Caco-2 (cell line): ENCODE data around the gene SYTL1. TPM values are rescaled to one million over a fixed set of nuclear protein-coding genes. Genes with fewer than 3 reads are reported as not detected.

ENCODE experiments used
- BruUV-seq: library from RNA; stranded (reverse); fragments of 400-500 nt; replicated peaks from 2 replicates; lab custom pipeline; 2021; lab: Mats Ljungman, UMichigan
- CTCF ChIA-PET: fragments of 300-600 bp; sonication (Branson Sonifier 250); formaldehyde crosslinking; loops from one replicate; lab custom pipeline; 2022; ENCODE audit warnings: antibody characterized with exemption; lab: Charles Lee
- POLR2A ChIA-PET: fragments of 300-600 bp; sonication (Branson Sonifier 250); formaldehyde crosslinking; loops from one replicate; lab custom pipeline; 2022; ENCODE audit warnings: antibody characterized with exemption; lab: Charles Lee
- DNase-seq, 2 experiments: peaks; one replicate each; pipeline versions ENCODE4 v3.0.0 to v3.0.0-alpha.2; 2020 to 2022
- H3K27me3 ChIP-seq: replicated peaks from 2 replicates; pipeline ENCODE4 v1.6.0; 2011; ENCODE audit warnings: low read length; ENCODE audit not compliant: control insufficient read depth, insufficient read depth
- H3K36me3 ChIP-seq: 2 replicates; pipeline ENCODE4 v1.5.1; 2011; ENCODE audit warnings: low read length; ENCODE audit not compliant: control insufficient read depth, insufficient read depth
- H3K4me1 ChIP-seq: fragments of 250-450 bp; sonication (Bioruptor Pico); 2 replicates; pipeline ENCODE4 v1.5.1; 2020; ENCODE audit warnings: mild to moderate bottlenecking
- H3K4me3 ChIP-seq: 2 replicates; pipeline ENCODE4 v1.5.1; 2011; ENCODE audit warnings: low read depth, mild to moderate bottlenecking, control low read depth, low read length
- H3K9me3 ChIP-seq: fragments of 250-450 bp; sonication (Bioruptor Pico); 2 replicates; pipeline ENCODE4 v1.5.1; 2020; ENCODE audit warnings: mild to moderate bottlenecking, moderate library complexity
- H3K27ac Mint-ChIP-seq: one replicate; pipeline ENCODE4 v1.8.0; 2022; ENCODE audit warnings: mixed read lengths; ENCODE audit not compliant: unreplicated experiment
- H3K27me3 Mint-ChIP-seq: one replicate; pipeline ENCODE4 v1.8.0; 2022; ENCODE audit warnings: mixed read lengths; ENCODE audit not compliant: insufficient read depth, unreplicated experiment
- H3K36me3 Mint-ChIP-seq: one replicate; pipeline ENCODE4 v1.8.0; 2022; ENCODE audit warnings: mild to moderate bottlenecking, mixed read lengths; ENCODE audit not compliant: insufficient read depth, unreplicated experiment
- H3K4me1 Mint-ChIP-seq: one replicate; pipeline ENCODE4 v1.8.0; 2022; ENCODE audit warnings: low read depth, mixed read lengths; ENCODE audit not compliant: unreplicated experiment
- H3K4me3 Mint-ChIP-seq: one replicate; pipeline ENCODE4 v1.8.0; 2022; ENCODE audit warnings: mild to moderate bottlenecking, moderate library complexity, mixed read lengths; ENCODE audit not compliant: unreplicated experiment
- H3K9me3 Mint-ChIP-seq: one replicate; pipeline ENCODE4 v1.8.0; 2022; ENCODE audit warnings: mixed read lengths; ENCODE audit not compliant: unreplicated experiment
- CTCF ChIP-seq, 2 experiments: fragments of 200-600 bp in 1 of 2; IDR thresholded peaks; 1 replicate in 1 of 2; 2 replicates in 1 of 2; pipeline versions ENCODE4 v1.5.1 to v1.8.0; 2011 to 2022; ENCODE audit warnings: antibody characterized with exemption in 1 of 2, control low read depth in 1 of 2, inconsistent platforms in 1 of 2, low read depth in 1 of 2, low read length in 1 of 2, mild to moderate bottlenecking in 1 of 2, moderate library complexity in 1 of 2; ENCODE audit not compliant: insufficient read depth in 1 of 2, severe bottlenecking in 1 of 2, unreplicated experiment in 1 of 2
- intact Hi-C: fragments of 100-400 bp; cut with micrococcal nuclease; formaldehyde crosslinking; loops from one replicate; pipeline ENCODE4 v1.10.0; 2022; ENCODE audit not compliant: unreplicated experiment
- total RNA-seq: library from RNA; stranded (reverse); gene quantifications from 2 replicates; pipeline ENCODE4 v1.2.3, GENCODE V29; 2022

Gene SYTL1
- total RNA-seq, 1 experiment from 2014 or later: 11.0 TPM

GRCh38 chr1:27299385-27300271 lies 42.2 kb upstream of the SYTL1 start:
- intact Hi-C loops: loop anchor here (10.0 kb wide), 1 partner anchor 55 kb away; no protein-coding TSS in a partner anchor
- peak overlapping the region; percentile 51 for H3K27ac Mint-ChIP-seq
- H3K4me3 Mint-ChIP-seq: no peak overlapping the region
- no TSS peak for BruUV-seq
- no peaks in the 10 kb centered on the region for H3K36me3 ChIP-seq
- no peaks in the 10 kb centered on the region for H3K9me3 Mint-ChIP-seq
- peak; percentile 71 to 79 for DNase-seq
- no peaks in the 10 kb centered on the region for H3K36me3 Mint-ChIP-seq
- no peak for TF ChIP-seq CTCF (IDR thresholded peaks at IDR 0.05; ENCODE audit: insufficient read depth in 1 of 2, low read depth in 1 of 2, low read length in 1 of 2, severe bottlenecking in 1 of 2, unreplicated experiment in 1 of 2)
- ChIA-PET CTCF (interaction anchor here (0.6 to 4.0 kb wide), 12 partner anchors 9 to 426 kb away, joined by 3 to 19 read pairs (median 6); partner anchors contain the start of gene MAP3K6), POLR2A (interaction anchor here (0.5 kb wide), 1 partner anchor 360 kb away, joined by 3 read pairs; no protein-coding TSS in a partner anchor)
- peaks cover 7% of the 10 kb centered on the region for H3K4me1 Mint-ChIP-seq
- H3K27me3 Mint-ChIP-seq: no peaks in the 10 kb centered on the region
- H3K27me3 ChIP-seq: no peaks in the 10 kb centered on the region
- no peaks in the 10 kb centered on the region for H3K9me3 ChIP-seq
- no peak overlapping the region for H3K4me3 ChIP-seq
- peaks cover 11% of the 10 kb centered on the region for H3K4me1 ChIP-seq

- Mint-ChIP-seq H3K27me3 (no peaks in the 10 kb centered on the region), H3K36me3 (no peaks in the 10 kb centered on the region), H3K27ac (no peak overlapping the region), H3K4me1 (peaks cover 7% of the 10 kb centered on the region), H3K9me3 (no peaks in the 10 kb centered on the region), H3K4me3 (no peak overlapping the region)
- Histone ChIP-seq H3K9me3 (no peaks in the 10 kb centered on the region), H3K4me3 (no peak overlapping the region), H3K27me3 (no peaks in the 10 kb centered on the region), H3K36me3 (no peaks in the 10 kb centered on the region), H3K4me1 (peaks cover 11% of the 10 kb centered on the region)
- ChIA-PET POLR2A (interaction anchor here (0.5 kb wide), 1 partner anchor 359 kb away, joined by 3 read pairs; no protein-coding TSS in a partner anchor), CTCF (interaction anchor here (0.5 to 2.9 kb wide), 13 partner anchors 32 to 363 kb away, joined by 3 to 19 read pairs (median 5); partner anchors contain the start of gene MAP3K6)
- TF ChIP-seq CTCF (IDR thresholded peaks at IDR 0.05; ENCODE audit: insufficient read depth in 1 of 2, low read depth in 1 of 2, low read length in 1 of 2, severe bottlenecking in 1 of 2, unreplicated experiment in 1 of 2): peak; percentile 91 to 94
- BruUV-seq: no TSS peak
- intact Hi-C loops: loop anchor here (1.0 to 10.0 kb wide), 3 partner anchors 54 to 306 kb away; no protein-coding TSS in a partner anchor
- DNase-seq: peak; percentile 56 to 74
Observed at GRCh38 chr1:27300341-27301051, 41.3 kb upstream of the SYTL1 start.

- Mint-ChIP-seq H3K27me3 (no peaks in the 10 kb centered on the region), H3K27ac (no peak overlapping the region), H3K4me1 (peaks cover 7% of the 10 kb centered on the region), H3K36me3 (no peaks in the 10 kb centered on the region), H3K9me3 (no peaks in the 10 kb centered on the region), H3K4me3 (no peak overlapping the region)
- H3K27me3 ChIP-seq: no peaks in the 10 kb centered on the region
- H3K4me3 ChIP-seq: no peak overlapping the region
- DNase-seq: no peak
- no peak for TF ChIP-seq CTCF (IDR thresholded peaks at IDR 0.05; ENCODE audit: insufficient read depth in 1 of 2, low read depth in 1 of 2, low read length in 1 of 2, severe bottlenecking in 1 of 2, unreplicated experiment in 1 of 2)
- ChIA-PET CTCF (interaction anchor here (0.5 to 2.9 kb wide), 13 partner anchors 31 to 362 kb away, joined by 3 to 19 read pairs (median 5); partner anchors contain the start of gene MAP3K6), POLR2A (no interaction called here)
- no peaks in the 10 kb centered on the region for H3K36me3 ChIP-seq
- H3K4me1 ChIP-seq: peaks cover 11% of the 10 kb centered on the region
- intact Hi-C loops: loop anchor here (1.0 to 10.0 kb wide), 3 partner anchors 54 to 305 kb away; no protein-coding TSS in a partner anchor
- BruUV-seq: no TSS peak
- no peaks in the 10 kb centered on the region for H3K9me3 ChIP-seq
Observed at GRCh38 chr1:27301052-27301422, 40.8 kb upstream of the SYTL1 start.
